ENCODE data around the gene SCRN1. TPM values are rescaled to one million over a fixed set of nuclear protein-coding genes. Genes with fewer than 3 reads are reported as not detected.
"Not testable (repeated sequence)": the region's sequence is repeated elsewhere in the genome, so short reads cannot be mapped to it uniquely, and the experiment has no call there.

The SCRN1 gene
- polyA plus RNA-seq, 1 experiment = 81.4 TPM

- DNase-seq (ENCODE audit: low read depth) = no peak
- ChIA-PET POLR2A (no interaction called here), CTCF (no interaction called here)
- H3K36me3 ChIP-seq (ENCODE audit: control insufficient read depth, insufficient read depth, low read length) = peaks cover 7% of the 10 kb centered on the region
- TF ChIP-seq CTCF (IDR thresholded peaks at IDR 0.05; ENCODE audit: insufficient read depth, low read depth, low read length) = no peak
- no peak overlapping the region for H3K4me3 ChIP-seq (ENCODE audit: low read depth, low read length)
- no peaks in the 10 kb centered on the region for H3K27me3 ChIP-seq (ENCODE audit: control insufficient read depth, insufficient read depth, low read length)
These were observed 24.6 kb downstream of the SCRN1 start for GRCh38 chr7:29965030-29965429.

- CTCF ChIA-PET = no interaction called here
- no peak for TF ChIP-seq CTCF (IDR thresholded peaks at IDR 0.05; ENCODE audit: insufficient read depth, low read depth, low read length)
- H3K27me3 ChIP-seq (ENCODE audit: control insufficient read depth, insufficient read depth, low read length) = no peaks in the 10 kb centered on the region
- H3K4me3 ChIP-seq (ENCODE audit: low read depth, low read length) = no peak overlapping the region
- no peak for DNase-seq (ENCODE audit: low read depth)
- POLR2A ChIA-PET = no interaction called here
- H3K36me3 ChIP-seq (ENCODE audit: control insufficient read depth, insufficient read depth, low read length) = peaks cover 10% of the 10 kb centered on the region
These were observed 27.6 kb downstream of the SCRN1 start for GRCh38 chr7:29962035-29962434.

- DNase-seq (ENCODE audit: low read depth); H3K36me3 ChIP-seq (ENCODE audit: control insufficient read depth, insufficient read depth, low read length); H3K4me3 ChIP-seq (ENCODE audit: low read depth, low read length); H3K27me3 ChIP-seq (ENCODE audit: control insufficient read depth, insufficient read depth, low read length); CTCF ChIA-PET; POLR2A ChIA-PET: not testable (repeated sequence)
These were observed 28.0 kb downstream of the SCRN1 start for GRCh38 chr7:29961611-29962010.

GRCh38 chr7:29958667-29959358 is 30.8 kb downstream of the SCRN1 start:
- TF ChIP-seq CTCF (IDR thresholded peaks at IDR 0.05; ENCODE audit: insufficient read depth, low read depth, low read length) = no peak
- CTCF ChIA-PET = no interaction called here
- H3K27me3 ChIP-seq (ENCODE audit: control insufficient read depth, insufficient read depth, low read length) = no peaks in the 10 kb centered on the region
- POLR2A ChIA-PET = no interaction called here
- no peak for DNase-seq (ENCODE audit: low read depth)
- no peak overlapping the region for H3K4me3 ChIP-seq (ENCODE audit: low read depth, low read length)
- H3K36me3 ChIP-seq (ENCODE audit: control insufficient read depth, insufficient read depth, low read length) = peaks cover 6% of the 10 kb centered on the region

- Histone ChIP-seq H3K36me3 (ENCODE audit: control insufficient read depth, insufficient read depth, low read length) (peaks cover 6% of the 10 kb centered on the region), H3K27me3 (ENCODE audit: control insufficient read depth, insufficient read depth, low read length) (no peaks in the 10 kb centered on the region), H3K4me3 (ENCODE audit: low read depth, low read length) (no peak overlapping the region)
- ChIA-PET CTCF (interaction anchor here (1.2 to 2.5 kb wide), 2 partner anchors 105 to 121 kb away, joined by 3 to 11 read pairs; no protein-coding TSS in a partner anchor), POLR2A (no interaction called here)
- TF ChIP-seq CTCF (IDR thresholded peaks at IDR 0.05; ENCODE audit: insufficient read depth, low read depth, low read length) = no peak
- no peak for DNase-seq (ENCODE audit: low read depth)
These were observed 31.9 kb downstream of the SCRN1 start for GRCh38 chr7:29957521-29958310.
